Measurements from ENCODE around the gene GPR78.

DNA sequence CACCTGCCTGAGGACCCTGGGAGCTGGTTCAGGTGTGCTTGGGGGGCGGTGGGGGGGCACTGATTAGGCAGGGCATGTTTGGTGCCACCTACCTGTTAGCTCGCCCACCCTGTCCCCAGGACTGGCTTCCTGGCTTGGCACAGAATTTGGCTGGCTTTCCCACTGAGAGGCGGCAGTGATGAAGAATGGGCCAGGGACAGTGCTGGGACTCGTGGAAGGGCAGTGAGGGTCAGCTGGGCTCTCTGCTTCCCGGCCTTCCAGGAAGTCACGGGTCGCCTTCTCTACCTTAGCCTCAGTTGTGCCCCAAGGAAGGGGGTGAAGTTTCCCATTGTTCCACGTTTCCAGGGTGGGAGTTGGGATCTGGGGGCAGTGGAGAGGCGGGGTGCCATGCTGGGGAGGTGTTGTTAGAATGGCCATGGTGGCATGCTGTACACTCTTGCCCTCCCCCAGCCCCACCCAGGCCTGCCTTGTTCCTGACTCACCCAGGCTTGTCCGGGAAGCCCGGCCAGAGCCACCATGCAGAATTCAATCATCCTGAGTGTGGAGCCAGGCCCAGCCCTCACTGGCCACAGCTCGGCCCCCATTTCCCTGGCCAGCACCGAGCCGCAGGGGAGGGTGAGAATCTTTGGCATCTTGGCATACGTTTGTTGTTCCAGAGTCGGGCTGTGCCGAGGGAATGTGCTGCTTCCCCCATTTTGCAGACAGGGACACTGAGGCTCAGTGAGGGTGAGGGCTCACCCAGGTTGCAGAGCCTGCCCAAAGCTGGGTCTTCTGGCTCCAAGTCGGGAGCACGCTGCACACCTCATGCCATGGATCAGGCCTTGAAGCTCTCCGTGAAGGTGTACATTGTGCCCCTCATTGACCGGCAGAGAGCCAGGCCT, 21.9 kb upstream of the GPR78 start:
- TF ChIP-seq, protein P1, sequence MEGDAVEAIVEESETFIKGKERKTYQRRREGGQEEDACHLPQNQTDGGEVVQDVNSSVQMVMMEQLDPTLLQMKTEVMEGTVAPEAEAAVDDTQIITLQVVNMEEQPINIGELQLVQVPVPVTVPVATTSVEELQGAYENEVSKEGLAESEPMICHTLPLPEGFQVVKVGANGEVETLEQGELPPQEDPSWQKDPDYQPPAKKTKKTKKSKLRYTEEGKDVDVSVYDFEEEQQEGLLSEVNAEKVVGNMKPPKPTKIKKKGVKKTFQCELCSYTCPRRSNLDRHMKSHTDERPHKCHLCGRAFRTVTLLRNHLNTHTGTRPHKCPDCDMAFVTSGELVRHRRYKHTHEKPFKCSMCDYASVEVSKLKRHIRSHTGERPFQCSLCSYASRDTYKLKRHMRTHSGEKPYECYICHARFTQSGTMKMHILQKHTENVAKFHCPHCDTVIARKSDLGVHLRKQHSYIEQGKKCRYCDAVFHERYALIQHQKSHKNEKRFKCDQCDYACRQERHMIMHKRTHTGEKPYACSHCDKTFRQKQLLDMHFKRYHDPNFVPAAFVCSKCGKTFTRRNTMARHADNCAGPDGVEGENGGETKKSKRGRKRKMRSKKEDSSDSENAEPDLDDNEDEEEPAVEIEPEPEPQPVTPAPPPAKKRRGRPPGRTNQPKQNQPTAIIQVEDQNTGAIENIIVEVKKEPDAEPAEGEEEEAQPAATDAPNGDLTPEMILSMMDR (conservative IDR thresholded peaks at IDR 0.05; ENCODE audit: low read depth, low read length): no peak
- TF ChIP-seq, protein P2, sequence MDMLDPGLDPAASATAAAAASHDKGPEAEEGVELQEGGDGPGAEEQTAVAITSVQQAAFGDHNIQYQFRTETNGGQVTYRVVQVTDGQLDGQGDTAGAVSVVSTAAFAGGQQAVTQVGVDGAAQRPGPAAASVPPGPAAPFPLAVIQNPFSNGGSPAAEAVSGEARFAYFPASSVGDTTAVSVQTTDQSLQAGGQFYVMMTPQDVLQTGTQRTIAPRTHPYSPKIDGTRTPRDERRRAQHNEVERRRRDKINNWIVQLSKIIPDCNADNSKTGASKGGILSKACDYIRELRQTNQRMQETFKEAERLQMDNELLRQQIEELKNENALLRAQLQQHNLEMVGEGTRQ (IDR thresholded peaks at IDR 0.05; ENCODE audit: low read depth, low read length): no peak
- TF ChIP-seq POLR2A (IDR thresholded peaks at IDR 0.05; ENCODE audit: low read depth, low read length): no peak
- no peak for TF ChIP-seq SMC3 (IDR thresholded peaks at IDR 0.05; ENCODE audit: low read depth, low read length)
- TF ChIP-seq FOS (IDR thresholded peaks at IDR 0.05; ENCODE audit: low read depth, low read length): no peak
- TF ChIP-seq, protein P3, sequence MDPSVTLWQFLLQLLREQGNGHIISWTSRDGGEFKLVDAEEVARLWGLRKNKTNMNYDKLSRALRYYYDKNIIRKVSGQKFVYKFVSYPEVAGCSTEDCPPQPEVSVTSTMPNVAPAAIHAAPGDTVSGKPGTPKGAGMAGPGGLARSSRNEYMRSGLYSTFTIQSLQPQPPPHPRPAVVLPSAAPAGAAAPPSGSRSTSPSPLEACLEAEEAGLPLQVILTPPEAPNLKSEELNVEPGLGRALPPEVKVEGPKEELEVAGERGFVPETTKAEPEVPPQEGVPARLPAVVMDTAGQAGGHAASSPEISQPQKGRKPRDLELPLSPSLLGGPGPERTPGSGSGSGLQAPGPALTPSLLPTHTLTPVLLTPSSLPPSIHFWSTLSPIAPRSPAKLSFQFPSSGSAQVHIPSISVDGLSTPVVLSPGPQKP (IDR thresholded peaks at IDR 0.05; ENCODE audit: borderline replicate concordance, low read depth, low read length): no peak

Measured in IMR-90 (cell line).